ENCODE results near the gene FARS2.

DNA sequence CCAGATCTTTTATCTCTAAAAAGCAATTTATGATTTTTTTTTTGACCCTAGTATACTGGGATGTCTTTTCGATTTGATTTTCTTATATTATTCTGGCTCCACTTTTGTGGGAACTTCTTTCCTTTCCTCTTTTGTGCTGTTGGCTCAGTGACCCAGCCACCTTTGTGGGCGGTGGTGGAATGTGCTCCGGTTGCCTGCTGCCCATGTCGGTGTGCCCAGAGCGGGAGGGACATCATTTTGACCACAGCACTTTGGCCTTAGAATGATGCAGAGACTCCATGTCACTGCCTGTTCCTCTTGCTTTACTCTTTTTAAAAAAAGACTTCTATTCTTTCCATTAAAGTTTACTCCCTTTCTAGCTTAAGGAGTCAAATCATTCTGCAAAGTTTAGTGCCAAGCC, 198.0 kb downstream of the FARS2 start:
- TF ChIP-seq POLR2A (IDR thresholded peaks at IDR 0.05; ENCODE audit: low read length) (no peak), GATA1 (IDR thresholded peaks at IDR 0.05; ENCODE audit: low read depth, low read length) (no peak)
